ENCODE results near the gene THSD4.

Gene THSD4

GRCh38 chr15:71804695-71805470 is 689.6 kb downstream of the THSD4 start:
- DNase-seq (ENCODE audit: low read depth in 2 of 2) = no peak

- no peak for DNase-seq (ENCODE audit: low read depth in 2 of 2)
Observed at GRCh38 chr15:71806452-71806931, 691.2 kb downstream of the THSD4 start.

- no peak for DNase-seq (ENCODE audit: low read depth in 2 of 2)
Observed at GRCh38 chr15:71807125-71807629, 691.9 kb downstream of the THSD4 start.

- DNase-seq (ENCODE audit: low read depth in 2 of 2) = no peak
Observed at GRCh38 chr15:71807691-71808091, 692.4 kb downstream of the THSD4 start.

- DNase-seq (ENCODE audit: low read depth in 2 of 2) = no peak
Observed at GRCh38 chr15:71808311-71809020, 693.2 kb downstream of the THSD4 start.

GRCh38 chr15:71809346-71809745 is 694.1 kb downstream of the THSD4 start:
- no peak for DNase-seq (ENCODE audit: low read depth in 2 of 2)

- no peak for DNase-seq (ENCODE audit: low read depth in 2 of 2)
Observed at GRCh38 chr15:71810256-71811035, 695.2 kb downstream of the THSD4 start, which contains the start of gene NR2E3. Gene NR2E3, plus strand, starts transcription at chr15:71810554. Its CDS starts 190 bp downstream, at chr15:71810744.

- no peak for DNase-seq (ENCODE audit: low read depth in 2 of 2)
Observed at GRCh38 chr15:71811036-71811736, 695.9 kb downstream of the THSD4 start.

- DNase-seq (ENCODE audit: low read depth in 2 of 2) = no peak
Observed at GRCh38 chr15:71811752-71812735, 696.8 kb downstream of the THSD4 start.

GRCh38 chr15:71812966-71813722 is 697.9 kb downstream of the THSD4 start:
- DNase-seq (ENCODE audit: low read depth in 2 of 2) = no peak

- DNase-seq (ENCODE audit: low read depth in 2 of 2) = no peak
Observed at GRCh38 chr15:71813723-71814470, 698.6 kb downstream of the THSD4 start.

- no peak for DNase-seq (ENCODE audit: low read depth in 2 of 2)
Observed at GRCh38 chr15:71815301-71815700, 700.0 kb downstream of the THSD4 start.

GRCh38 chr15:71817351-71817750 is 702.1 kb downstream of the THSD4 start:
- DNase-seq (ENCODE audit: low read depth in 2 of 2) = no peak

GRCh38 chr15:71820127-71820526 is 704.9 kb downstream of the THSD4 start:
- no peak for DNase-seq (ENCODE audit: low read depth in 2 of 2)

- DNase-seq (ENCODE audit: low read depth in 2 of 2) = no peak
Observed at GRCh38 chr15:71821547-71822129, 706.4 kb downstream of the THSD4 start.

- DNase-seq (ENCODE audit: low read depth in 2 of 2) = no peak
Observed at GRCh38 chr15:71822890-71823630, 707.8 kb downstream of the THSD4 start.

- no peak for DNase-seq (ENCODE audit: low read depth in 2 of 2)
Observed at GRCh38 chr15:71823801-71824200, 708.5 kb downstream of the THSD4 start.
